H1 (cell line): ENCODE measurements around the gene BTN1A1. TPM values are rescaled to one million over a fixed set of nuclear protein-coding genes. Genes with fewer than 3 reads are reported as not detected.

Source experiments
- CTCF ChIA-PET: fragments of 300-600 bp; sonication (Branson Sonifier 250); formaldehyde crosslinking; loops from one replicate; lab custom pipeline; 2021; ENCODE audit not compliant: partially characterized antibody; lab: Charles Lee
- POLR2A ChIA-PET: fragments of 300-600 bp; sonication (Branson Sonifier 250); formaldehyde crosslinking; loops from one replicate; lab custom pipeline; 2021; ENCODE audit warnings: inconsistent platforms; ENCODE audit not compliant: partially characterized antibody; lab: Charles Lee
- DNase-seq, 2 experiments: peaks; one replicate each; pipeline versions ENCODE4 v3.0.0 to v3.0.0-alpha.2; 2010 to 2022; ENCODE audit warnings: low spot score in 2 of 2, low read depth in 1 of 2, mixed read lengths in 1 of 2
- FAIRE-seq: peaks from 2 replicates; lab custom pipeline; 2011; peaks lifted over from hg19 to GRCh38; lab: Jason Lieb, UNC
- H2AFZ ChIP-seq: 2 replicates; pipeline ENCODE4 v1.8.1; 2012; ENCODE audit warnings: low read length, inconsistent platforms
- H2AK5ac ChIP-seq: 2 replicates; pipeline ENCODE4 v1.6.1; 2013; ENCODE audit warnings: low read depth, low read length
- H2BK120ac ChIP-seq: replicated peaks from 2 replicates; pipeline ENCODE3; 2013; ENCODE audit warnings: low read depth, low read length, inconsistent platforms
- H2BK12ac ChIP-seq: 2 replicates; pipeline ENCODE4 v1.6.1; 2013; ENCODE audit warnings: low read depth, low read length
- H2BK15ac ChIP-seq: 2 replicates; pipeline ENCODE4 v1.6.1; 2013; ENCODE audit warnings: low read length
- H2BK20ac ChIP-seq: 2 replicates; pipeline ENCODE4 v1.6.1; 2013; ENCODE audit warnings: low read length
- H2BK5ac ChIP-seq: 2 replicates; pipeline ENCODE4 v1.6.1; 2013; ENCODE audit warnings: low read depth, low read length
- H3K14ac ChIP-seq: 2 replicates; pipeline ENCODE4 v1.6.1; 2013; ENCODE audit warnings: inconsistent platforms; ENCODE audit not compliant: insufficient read length
- H3K18ac ChIP-seq: 2 replicates; pipeline ENCODE4 v1.6.1; 2013; ENCODE audit warnings: low read length; ENCODE audit errors: extremely low read depth
- H3K23ac ChIP-seq: 2 replicates; pipeline ENCODE4 v1.6.1; 2013; ENCODE audit warnings: inconsistent platforms; ENCODE audit not compliant: insufficient read length
- H3K23me2 ChIP-seq: 2 replicates; pipeline ENCODE4 v1.6.1; 2013; ENCODE audit warnings: low read depth, low read length
- H3K27ac ChIP-seq: 2 replicates; pipeline ENCODE4 v1.6.1; 2011; ENCODE audit warnings: low read depth, low read length, inconsistent platforms
- H3K27me3 ChIP-seq, 4 experiments: replicated peaks in 1 of 4; 1 replicate in 1 of 4; 2 replicates in 3 of 4; pipeline versions ENCODE4 v1.6.1 to v1.8.1; 2011 to 2013; ENCODE audit warnings: low read length in 3 of 4, mild to moderate bottlenecking in 3 of 4, inconsistent platforms in 2 of 4, mixed read lengths in 2 of 4, moderate library complexity in 1 of 4; ENCODE audit not compliant: control insufficient read depth in 3 of 4, insufficient read depth in 3 of 4; ENCODE audit errors: extremely low read depth in 1 of 4
- H3K36me3 ChIP-seq, 4 experiments: 2 replicates each; pipeline versions ENCODE4 v1.6.1 to v1.8.1; 2011 to 2013; ENCODE audit warnings: mild to moderate bottlenecking in 4 of 4, low read length in 3 of 4, moderate library complexity in 2 of 4, control low read depth in 1 of 4, inconsistent platforms in 1 of 4; ENCODE audit not compliant: insufficient read depth in 4 of 4, control insufficient read depth in 2 of 4
- H3K4ac ChIP-seq: replicated peaks from 2 replicates; pipeline ENCODE3; 2013; ENCODE audit warnings: low read length, low read depth, mixed read lengths, inconsistent platforms; ENCODE audit not compliant: insufficient read length
- H3K4me1 ChIP-seq, 4 experiments: replicated peaks in 1 of 4; 1 replicate in 1 of 4; 2 replicates in 3 of 4; pipeline versions ENCODE4 v1.6.1 to v1.8.1; 2011 to 2013; ENCODE audit warnings: low read length in 3 of 4, inconsistent platforms in 2 of 4, mixed read lengths in 1 of 4; ENCODE audit not compliant: insufficient read depth in 4 of 4, control insufficient read depth in 3 of 4
- H3K4me2 ChIP-seq, 2 experiments: 2 replicates each; pipeline versions ENCODE4 v1.6.1 to v1.8.1; 2011 to 2013; ENCODE audit warnings: low read depth in 2 of 2, low read length in 2 of 2, control low read depth in 1 of 2, inconsistent platforms in 1 of 2, mild to moderate bottlenecking in 1 of 2; ENCODE audit not compliant: insufficient read depth in 1 of 2
- H3K4me3 ChIP-seq, 4 experiments: fragments of 200-600, 300-600 bp in 1 of 4; sonication (generic), shearing (Covaris generic), sonication (Bioruptor Twin) in 1 of 4; 2 replicates each; pipeline versions ENCODE4 v1.5.1 to v1.8.1; 2011 to 2016; ENCODE audit warnings: low read length in 4 of 4, low read depth in 3 of 4, control low read depth in 2 of 4, inconsistent platforms in 2 of 4, mild to moderate bottlenecking in 2 of 4, mixed read lengths in 1 of 4, moderate library complexity in 1 of 4; ENCODE audit not compliant: insufficient read depth in 2 of 4; ENCODE audit errors: extremely low read depth in 1 of 4
- H3K56ac ChIP-seq: replicated peaks from 2 replicates; pipeline ENCODE3; 2013; ENCODE audit warnings: low read depth, mild to moderate bottlenecking, mixed read lengths, low read length, inconsistent platforms; ENCODE audit not compliant: insufficient read length
- H3K79me1 ChIP-seq: 2 replicates; pipeline ENCODE4 v1.6.1; 2013; ENCODE audit warnings: low read depth, low read length, control low read depth
- H3K79me2 ChIP-seq, 2 experiments: 2 replicates each; pipeline versions ENCODE4 v1.6.1 to v1.8.1; 2012 to 2013; ENCODE audit warnings: low read length in 2 of 2, mild to moderate bottlenecking in 2 of 2, inconsistent platforms in 1 of 2; ENCODE audit not compliant: insufficient read depth in 2 of 2, control insufficient read depth in 1 of 2
- H3K9ac ChIP-seq, 4 experiments: replicated peaks in 1 of 4; 1 replicate in 1 of 4; 2 replicates in 3 of 4; pipeline versions ENCODE4 v1.6.1 to v1.8.1; 2011 to 2013; ENCODE audit warnings: low read depth in 3 of 4, low read length in 3 of 4, control low read depth in 2 of 4, mild to moderate bottlenecking in 2 of 4, moderate library complexity in 2 of 4, inconsistent platforms in 1 of 4; ENCODE audit errors: extremely low read depth in 1 of 4
- H3K9me3 ChIP-seq, 2 experiments: 2 replicates each; pipeline versions ENCODE4 v1.6.1 to v1.8.1; 2012 to 2013; ENCODE audit warnings: mild to moderate bottlenecking in 2 of 2, moderate library complexity in 2 of 2, control low read depth in 1 of 2, inconsistent platforms in 1 of 2, low read depth in 1 of 2, low read length in 1 of 2, mixed read lengths in 1 of 2; ENCODE audit not compliant: insufficient read depth in 2 of 2
- H4K20me1 ChIP-seq, 2 experiments: replicated peaks in 1 of 2; 2 replicates each; pipeline versions ENCODE3 to v1.8.1; 2011 to 2013; ENCODE audit warnings: inconsistent platforms in 2 of 2, low read length in 2 of 2, mild to moderate bottlenecking in 1 of 2; ENCODE audit not compliant: insufficient read depth in 2 of 2, control insufficient read depth in 1 of 2
- H4K5ac ChIP-seq: 2 replicates; pipeline ENCODE4 v1.6.1; 2013; ENCODE audit warnings: low read length, low read depth, mixed read lengths, inconsistent platforms; ENCODE audit not compliant: insufficient read length
- H4K8ac ChIP-seq: 2 replicates; pipeline ENCODE4 v1.8.0; 2013; ENCODE audit warnings: mild to moderate bottlenecking, moderate library complexity, low read length, inconsistent platforms; ENCODE audit not compliant: insufficient read depth; ENCODE audit errors: extremely low read depth
- H4K91ac ChIP-seq: replicated peaks from 2 replicates; pipeline ENCODE3; 2013; ENCODE audit warnings: low read length, mixed read lengths, inconsistent platforms; ENCODE audit not compliant: insufficient read length
- EP300 ChIP-seq, 2 experiments: IDR thresholded peaks; 1 replicate in 1 of 2; 2 replicates in 1 of 2; pipeline ENCODE4 v1.6.1; 2011 to 2012; ENCODE audit warnings: low read depth in 2 of 2, low read length in 2 of 2, mild to moderate bottlenecking in 2 of 2, borderline replicate concordance in 1 of 2, inconsistent platforms in 1 of 2, moderate library complexity in 1 of 2
- GTF2F1 ChIP-seq: IDR thresholded peaks from 2 replicates; pipeline ENCODE4 v1.6.1; 2012; ENCODE audit warnings: low read depth, low read length, improper control_type of control experiment, borderline replicate concordance
- HDAC6 ChIP-seq: IDR thresholded peaks from one replicate; pipeline ENCODE4 v1.7.1; 2012; ENCODE audit warnings: low read depth, mild to moderate bottlenecking, inconsistent platforms, low read length, moderate library complexity
- KDM4A ChIP-seq: IDR thresholded peaks from one replicate; pipeline ENCODE4 v1.7.1; 2012; ENCODE audit warnings: low read depth, mild to moderate bottlenecking, moderate library complexity, low read length, inconsistent platforms; ENCODE audit not compliant: severe bottlenecking
- KDM5A ChIP-seq: fragments of 200-600 bp; IDR thresholded peaks from 2 replicates; pipeline ENCODE4 v1.7.1; 2012; ENCODE audit warnings: mild to moderate bottlenecking, low read length, inconsistent platforms, mixed read lengths
- POU5F1 ChIP-seq: IDR thresholded peaks from 2 replicates; pipeline ENCODE4 v1.6.1; 2011; ENCODE audit warnings: low read depth, mild to moderate bottlenecking, low read length, moderate library complexity
- RNF2 ChIP-seq: fragments of 200-900, 300-1000 bp; sonication (generic); IDR thresholded peaks from 2 replicates; pipeline ENCODE4 v1.7.1; 2016; ENCODE audit warnings: borderline replicate concordance, low read depth, mild to moderate bottlenecking, antibody characterized with exemption, low read length; ENCODE audit not compliant: poor library complexity, severe bottlenecking; ENCODE audit errors: missing control alignments
- SIN3A ChIP-seq, 2 experiments: IDR thresholded peaks in 1 of 2; conservative IDR thresholded peaks in 1 of 2; 2 replicates each; pipeline ENCODE4 v1.6.1; 2011 to 2012; ENCODE audit warnings: low read length in 2 of 2, improper control_type of control experiment in 1 of 2, low read depth in 1 of 2, mild to moderate bottlenecking in 1 of 2
- SIRT6 ChIP-seq: IDR thresholded peaks from one replicate; pipeline ENCODE4 v1.7.1; 2012; ENCODE audit warnings: low read length, inconsistent platforms
- SRF ChIP-seq: IDR thresholded peaks from 2 replicates; pipeline ENCODE4 v1.6.1; 2011; ENCODE audit warnings: mild to moderate bottlenecking, low read depth, low read length, moderate library complexity
- ZNF274 ChIP-seq: IDR thresholded peaks from 2 replicates; pipeline ENCODE4 v1.7.0; 2012; ENCODE audit warnings: low read length, borderline replicate concordance; ENCODE audit errors: extremely low read depth
- WGBS, 2 experiments: shearing (Covaris generic) in 1 of 2; methylation state at CpG; one replicate each; pipeline versions ENCODE4 v1.1.6 to v1.1.7; 2013 to 2015; ENCODE audit warnings: low lambda C conversion rate in 2 of 2, mixed read lengths in 2 of 2, inconsistent platforms in 1 of 2, low coverage in 1 of 2, missing lambda C conversion rate in 1 of 2; ENCODE audit not compliant: insufficient replicate concordance in 2 of 2, insufficient coverage in 1 of 2, insufficient read length in 1 of 2; ENCODE audit errors: extremely low coverage in 1 of 2, missing lambda C conversion rate in 1 of 2; 5-methylcytosine and 5-hydroxymethylcytosine counted together
- polyA plus RNA-seq, 7 experiments: library from polyadenylated mRNA; depleted of rRNA in 3 of 7; stranded (reverse) in 5 of 7; unstranded in 2 of 7; fragments of >200 nt in 5 of 7; fragments of 200-250 nt in 2 of 7; gene quantifications; 1 replicate in 5 of 7; 2 replicates in 1 of 7; 4 replicates in 1 of 7; pipeline versions ENCODE4 v1.2.1 to v1.2.3, GENCODE V29; 2011 to 2013; ENCODE audit warnings: missing spikeins in 2 of 7, mixed read lengths in 2 of 7
- total RNA-seq: library from RNA; stranded (reverse); fragmentation: NEBNext Ultra II Directional; extraction: Animal tissue kit (Norgen Biotek cat#: 25700); gene quantifications from 2 replicates; pipeline ENCODE4 v1.2.1, GENCODE V29; 2021
- TF ChIP-seq, protein P1 (sequence below): IDR thresholded peaks from 2 replicates; pipeline ENCODE4 v1.6.1; 2012; ENCODE audit warnings: inconsistent platforms

The BTN1A1 gene
- total and polyA plus RNA-seq, 2 of the 8 experiments (the other 6 are each of a cell fraction or from before 2014, with no cell fraction given) = 0.28 to 0.35 TPM

DNA sequence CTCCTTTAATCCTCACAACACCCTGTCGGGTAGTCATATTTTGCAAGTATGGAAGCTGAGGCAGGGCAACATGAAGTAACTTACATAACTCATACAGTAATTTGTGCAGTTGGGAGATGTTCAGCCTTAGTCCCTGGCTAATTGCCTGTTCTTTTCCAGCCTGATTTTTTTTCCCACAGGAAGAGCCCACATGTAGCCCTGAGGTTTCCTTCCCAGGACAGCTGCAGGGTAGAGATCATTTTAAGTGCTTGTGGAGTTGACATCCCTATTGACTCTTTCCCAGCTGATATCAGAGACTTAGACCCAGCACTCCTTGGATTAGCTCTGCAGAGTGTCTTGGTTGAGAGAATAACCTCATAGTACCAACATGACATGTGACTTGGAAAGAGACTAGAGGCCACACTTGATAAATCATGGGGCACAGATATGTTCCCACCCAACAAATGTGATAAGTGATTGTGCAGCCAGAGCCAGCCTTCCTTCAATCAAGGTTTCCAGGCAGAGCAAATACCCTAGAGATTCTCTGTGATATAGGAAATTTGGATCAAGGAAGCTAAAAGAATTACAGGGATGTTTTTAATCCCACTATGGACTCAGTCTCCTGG is 47.4 kb upstream of the BTN1A1 start:
- Histone ChIP-seq H2BK12ac (no peak overlapping the region), H3K9ac (no peak overlapping the region), H2BK20ac (no peak overlapping the region), H4K8ac (no peak overlapping the region), H3K79me1 (no peaks in the 10 kb centered on the region), H2AK5ac (no peak overlapping the region), H3K4me1 (peaks cover 0 to 6% (median 4%) of the 10 kb centered on the region in 4 experiments; a peak in 3 of 7 replicates), H3K9me3 (no peaks in the 10 kb centered on the region), H3K4me3 (no peak overlapping the region), H2AFZ (no peak overlapping the region), H3K27ac (no peak overlapping the region), H3K23me2 (no peaks in the 10 kb centered on the region), H3K56ac (no peak overlapping the region), H4K91ac (no peak overlapping the region), H3K79me2 (no peaks in the 10 kb centered on the region), H4K5ac (no peak overlapping the region), H3K4ac (no peak overlapping the region), H3K14ac (no peak overlapping the region), H3K27me3 (no peaks in the 10 kb centered on the region), H2BK15ac (no peak overlapping the region), H3K36me3 (no peaks in the 10 kb centered on the region), H2BK120ac (no peak overlapping the region), H4K20me1 (no peaks in the 10 kb centered on the region), H3K23ac (no peak overlapping the region), H2BK5ac (no peak overlapping the region), H3K4me2 (no peak overlapping the region), H3K18ac (no peak overlapping the region)
- POLR2A ChIA-PET = interaction anchor here (0.9 to 1.0 kb wide), 2 partner anchors 10 to 68 kb away, joined by 3 to 4 read pairs; no protein-coding TSS in a partner anchor
- CTCF ChIA-PET = interaction anchor here (0.7 to 6.4 kb wide), 4 partner anchors 10 to 111 kb away, joined by 3 to 24 read pairs (median 4); no protein-coding TSS in a partner anchor
- WGBS, 2 experiments = 82% methylated on average over 1 of the region's 1 CpG; no CpG with 5 or more reads in 1 of the 2 experiments
- DNase-seq (no peak), FAIRE-seq (no peak)
- TF ChIP-seq POU5F1 (no peak), KDM4A (no peak), KDM5A (no peak), EP300 (IDR thresholded peaks at IDR 0.05; ENCODE audit: borderline replicate concordance in 1 of 2, low read depth in 2 of 2, low read length in 2 of 2) (no peak), ZNF274 (no peak), SIRT6 (no peak), RNF2 (no peak), GTF2F1 (no peak), SRF (no peak), HDAC6 (no peak), SIN3A (conservative IDR thresholded peaks at IDR 0.05 in 1 of 2, IDR thresholded peaks at IDR 0.05 in 1 of 2; ENCODE audit: low read depth in 1 of 2, low read length in 2 of 2) (no peak)
- TF ChIP-seq, protein P1, sequence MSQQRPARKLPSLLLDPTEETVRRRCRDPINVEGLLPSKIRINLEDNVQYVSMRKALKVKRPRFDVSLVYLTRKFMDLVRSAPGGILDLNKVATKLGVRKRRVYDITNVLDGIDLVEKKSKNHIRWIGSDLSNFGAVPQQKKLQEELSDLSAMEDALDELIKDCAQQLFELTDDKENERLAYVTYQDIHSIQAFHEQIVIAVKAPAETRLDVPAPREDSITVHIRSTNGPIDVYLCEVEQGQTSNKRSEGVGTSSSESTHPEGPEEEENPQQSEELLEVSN = no peak
